ENCODE data around the gene ZNF487. TPM values are rescaled to one million over a fixed set of nuclear protein-coding genes. Genes with fewer than 3 reads are reported as not detected.
"Not testable (repeated sequence)": the region's sequence is repeated elsewhere in the genome, so short reads cannot be mapped to it uniquely, and the experiment has no call there.

ZNF487 gene
- polyA plus RNA-seq, 1 donor = 3.0 TPM

- DNase-seq = no peak
Observed at GRCh38 chr10:43440463-43441134, 3.7 kb downstream of the ZNF487 start.

DNA sequence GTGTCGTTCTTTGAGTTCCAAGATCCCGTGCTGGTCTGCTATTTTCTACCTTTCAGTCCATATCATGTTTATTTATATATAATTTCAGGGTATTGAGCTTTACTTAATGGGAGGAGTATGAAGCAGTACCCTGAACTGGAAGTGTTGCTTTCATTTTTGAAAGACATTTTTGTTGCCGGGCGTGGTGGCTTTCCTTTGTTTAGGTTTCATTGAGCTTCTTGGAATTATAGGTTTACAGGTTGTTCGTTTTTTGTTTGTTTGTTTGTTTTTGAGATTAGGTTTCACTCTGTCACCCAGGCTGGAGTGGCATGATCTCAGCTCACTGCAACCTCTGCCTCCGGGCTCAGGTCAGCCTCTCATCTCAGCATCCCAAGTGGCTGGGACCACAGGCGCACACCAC lies 7.4 kb downstream of the ZNF487 start:
- no peak for DNase-seq

- no peak for DNase-seq
Observed at GRCh38 chr10:43444897-43445466, 8.1 kb downstream of the ZNF487 start.

- not testable (repeated sequence) for DNase-seq
Observed at GRCh38 chr10:43446219-43447017, 9.5 kb downstream of the ZNF487 start.

DNA sequence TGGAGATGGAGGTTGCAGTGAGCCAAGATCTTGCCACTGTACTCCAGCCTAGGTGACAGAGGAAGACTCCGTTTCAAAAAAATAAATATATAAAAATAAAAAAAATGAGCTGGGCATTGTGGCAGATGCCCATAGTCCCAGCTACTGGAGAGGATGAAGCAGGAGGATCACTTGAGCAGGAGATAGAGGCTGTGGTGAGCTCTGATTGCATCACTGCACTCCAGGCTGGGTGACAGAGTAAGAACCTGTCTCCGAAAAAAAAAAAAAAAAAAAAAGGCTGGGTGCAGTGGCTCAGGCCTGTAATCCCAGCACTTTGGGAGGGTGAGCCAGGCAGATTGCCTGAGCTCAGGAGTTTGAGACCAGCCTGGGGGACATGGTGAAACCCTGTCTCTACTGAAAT lies 11.8 kb downstream of the ZNF487 start:
- no peak for DNase-seq

GRCh38 chr10:43452356-43452914 lies 15.5 kb downstream of the ZNF487 start:
- no peak for DNase-seq

GRCh38 chr10:43453266-43453831 lies 16.4 kb downstream of the ZNF487 start:
- no peak for DNase-seq

- DNase-seq = not testable (repeated sequence)
Observed at GRCh38 chr10:43454025-43454424, 17.1 kb downstream of the ZNF487 start.

GRCh38 chr10:43456561-43456960 lies 19.6 kb downstream of the ZNF487 start:
- DNase-seq = not testable (repeated sequence)

DNA sequence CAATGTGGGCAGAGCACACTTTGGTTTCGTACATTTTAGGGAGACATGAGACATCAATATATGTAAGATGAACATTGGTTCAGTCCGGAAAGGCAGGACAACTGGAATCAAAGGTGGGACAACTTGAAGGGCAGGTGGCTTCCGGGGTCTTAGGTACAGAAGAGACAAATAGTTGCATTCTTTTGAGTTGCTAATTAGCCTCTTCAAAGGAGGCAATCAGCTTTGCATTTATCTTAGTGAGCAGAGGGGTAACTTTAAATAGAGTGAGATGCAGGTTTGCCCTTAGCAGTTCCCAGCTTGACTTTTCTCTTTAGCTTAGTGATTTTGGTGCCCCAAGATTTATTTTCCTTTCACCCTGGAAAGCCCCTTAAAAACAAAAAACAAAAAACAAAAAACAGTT lies 21.3 kb downstream of the ZNF487 start:
- no peak for DNase-seq

DNA sequence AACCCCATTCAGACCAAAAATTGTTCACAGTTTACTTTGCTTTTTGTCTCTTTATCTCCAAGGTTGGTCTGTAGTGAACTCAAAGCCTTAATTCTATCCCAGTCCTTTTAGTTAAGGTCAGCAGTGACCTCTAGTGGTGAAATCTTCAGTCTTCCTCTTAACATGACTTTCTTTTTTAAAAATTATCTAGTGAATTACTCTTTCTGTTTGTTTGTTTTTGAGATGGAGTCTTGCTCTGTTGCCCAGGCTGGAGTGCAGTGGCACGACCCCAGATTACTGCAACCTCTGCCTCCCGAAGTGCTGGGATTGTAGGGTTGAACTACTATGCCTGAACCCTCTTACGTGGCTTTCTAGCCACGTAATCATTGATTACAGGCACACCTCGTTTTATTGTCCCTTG lies 25.0 kb downstream of the ZNF487 start:
- peak; percentile 75 for DNase-seq

DNA sequence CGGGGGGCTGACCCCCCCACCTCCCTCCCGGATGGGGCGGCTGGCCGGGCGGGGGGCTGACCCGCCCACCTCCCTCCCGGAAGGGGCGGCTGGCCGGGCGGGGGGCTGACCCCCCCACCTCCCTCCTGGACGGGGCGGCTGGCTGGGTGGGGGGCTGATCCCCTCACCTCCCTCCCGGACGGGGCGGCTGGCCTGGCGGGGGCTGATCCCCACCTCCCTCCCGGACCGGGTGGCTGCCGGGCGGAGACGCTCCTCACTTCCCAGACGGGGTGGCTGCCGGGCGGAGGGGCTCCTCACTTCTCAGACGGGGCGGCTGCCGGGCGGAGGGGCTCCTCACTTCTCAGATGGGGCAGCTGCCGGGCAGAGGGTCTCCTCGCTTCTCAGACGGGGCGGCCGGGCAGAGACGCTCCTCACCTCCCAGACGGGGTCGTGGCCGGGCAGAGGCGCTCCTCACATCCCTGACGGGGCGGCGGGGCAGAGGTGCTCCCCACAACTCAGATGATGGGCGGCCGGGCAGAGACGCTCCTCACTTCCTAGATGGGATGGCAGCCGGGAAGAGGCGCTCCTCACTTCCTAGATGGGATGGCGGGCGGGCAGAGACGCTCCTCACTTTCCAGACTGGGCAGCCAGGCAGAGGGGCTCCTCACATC lies 28.3 kb downstream of the ZNF487 start:
- DNase-seq = not testable (repeated sequence)

DNA sequence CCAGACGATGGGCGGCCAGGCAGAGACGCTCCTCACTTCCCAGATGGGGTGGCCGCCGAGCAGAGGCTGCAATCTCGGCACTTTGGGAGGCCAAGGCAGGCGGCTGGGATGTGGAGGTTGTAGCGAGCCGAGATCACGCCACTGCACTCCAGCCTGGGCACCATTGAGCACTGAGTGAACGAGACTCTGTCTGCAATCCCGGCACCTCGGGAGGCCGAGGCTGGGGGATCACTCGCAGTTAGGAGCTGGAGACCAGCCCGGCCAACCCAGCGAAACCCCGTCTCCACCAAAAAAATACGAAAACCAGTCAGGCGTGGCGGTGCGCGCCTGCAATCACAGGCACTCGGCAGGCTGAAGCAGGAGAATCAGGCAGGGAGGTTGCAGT lies 28.8 kb downstream of the ZNF487 start:
- not testable (repeated sequence) for DNase-seq

- no peak for DNase-seq
Observed at GRCh38 chr10:43471146-43471545, 34.2 kb downstream of the ZNF487 start.

DNA sequence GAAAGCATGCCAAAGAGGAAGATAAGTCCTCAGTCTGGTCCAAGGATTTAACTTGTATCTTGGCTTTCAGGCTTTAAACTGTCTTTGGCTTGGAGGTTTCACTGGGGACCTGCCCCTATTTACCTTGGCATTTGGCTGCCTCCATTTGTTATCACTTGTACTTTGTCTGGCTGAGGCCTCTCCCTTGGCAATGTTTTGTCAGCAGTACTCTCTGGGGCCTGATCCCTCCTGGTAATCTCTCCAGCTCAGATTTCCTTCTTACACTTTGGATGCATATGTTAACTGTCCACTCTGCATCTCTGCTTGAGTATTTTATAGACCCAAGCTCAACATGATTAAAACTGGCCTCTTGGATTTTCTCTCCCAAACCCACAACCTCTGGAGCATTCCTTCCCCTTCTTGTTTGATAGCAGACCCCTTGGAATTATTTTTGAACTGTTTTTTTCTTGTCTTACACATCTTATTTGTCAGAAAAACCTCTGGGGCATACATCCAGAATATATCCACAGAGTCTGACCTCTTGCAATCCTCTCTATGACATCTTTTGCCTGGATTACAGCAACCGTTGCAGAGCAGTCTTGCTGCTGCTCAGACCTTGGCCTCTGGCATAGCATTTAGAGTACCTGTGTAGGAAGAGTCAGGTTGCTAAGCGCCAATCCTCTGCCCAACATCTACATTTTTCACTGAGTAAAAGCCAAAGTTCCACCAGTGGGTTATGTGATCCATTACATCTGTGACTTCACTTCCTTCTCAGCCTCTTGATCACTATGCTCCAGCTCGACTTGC lies 35.2 kb downstream of the ZNF487 start:
- DNase-seq = no peak

DNA sequence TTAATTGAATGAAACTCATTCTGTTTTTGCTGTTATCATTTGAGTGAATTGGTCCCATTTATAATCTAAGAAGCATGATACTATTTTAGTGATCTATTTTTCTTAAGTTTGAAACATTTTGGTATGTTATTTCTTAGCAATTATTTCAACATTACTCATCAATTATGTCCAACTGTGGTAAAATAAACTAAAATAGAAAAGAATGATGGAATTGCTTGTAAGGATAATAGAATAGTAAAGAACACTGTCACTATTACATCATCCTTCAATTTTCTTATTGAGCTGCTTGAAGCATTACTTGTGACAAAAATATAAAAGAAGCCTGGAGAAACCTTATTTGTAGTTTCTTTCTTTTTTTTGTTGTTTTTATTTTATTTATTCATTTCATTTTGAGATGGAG lies 42.4 kb downstream of the ZNF487 start:
- DNase-seq = no peak

DNA sequence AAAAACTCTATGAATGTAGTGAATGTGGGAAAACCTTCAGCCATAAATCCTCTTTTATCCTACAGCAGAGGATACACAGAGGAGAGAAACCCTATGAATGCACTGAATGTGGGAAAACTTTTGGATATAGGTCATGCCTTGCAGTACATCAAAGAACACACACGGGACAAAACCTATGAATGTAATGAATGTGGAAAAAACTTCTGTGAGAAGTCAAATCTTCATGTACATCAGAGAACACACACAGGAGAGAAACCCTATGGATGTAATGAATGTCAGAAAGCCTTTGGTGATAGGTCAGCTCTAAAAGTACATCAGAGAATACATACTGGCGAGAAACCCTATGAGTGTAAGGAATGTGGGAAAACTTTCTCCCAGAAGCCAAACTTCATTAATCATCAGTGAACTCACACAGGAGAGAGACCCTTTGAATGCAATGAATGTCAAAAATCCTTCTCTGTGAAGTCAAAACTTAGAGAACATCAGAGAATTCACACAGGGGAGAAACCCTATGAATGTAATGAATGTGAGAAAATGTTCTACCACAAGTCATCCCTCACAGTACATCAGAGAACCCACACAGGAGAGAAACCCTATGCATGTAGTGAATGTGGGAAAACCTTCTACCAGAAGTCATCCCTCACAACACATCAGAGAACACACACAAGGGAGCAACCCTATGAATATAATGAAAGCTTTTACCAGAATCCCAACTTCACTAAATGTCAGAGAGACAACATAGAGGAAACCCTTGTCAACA lies 45.6 kb downstream of the ZNF487 start:
- DNase-seq = no peak

DNA sequence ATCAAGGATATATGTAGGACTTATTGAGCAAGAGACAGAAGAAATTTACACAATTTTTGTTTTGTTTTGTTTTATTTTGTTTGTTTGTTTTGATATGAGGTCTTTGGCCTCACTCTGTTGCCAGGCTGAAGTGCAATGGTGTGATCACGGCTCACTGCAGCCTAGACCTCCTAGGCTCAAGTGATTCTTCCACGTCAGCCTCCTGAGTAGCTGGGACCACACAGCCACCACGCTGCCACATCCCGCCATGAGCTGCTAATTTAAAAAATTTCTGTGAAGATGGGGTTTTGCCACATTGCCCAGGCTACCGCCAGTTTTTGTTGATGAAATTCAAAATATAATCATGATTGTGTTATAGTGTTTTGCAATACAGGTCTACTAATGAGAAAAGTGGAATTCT lies 54.9 kb downstream of the ZNF487 start:
- DNase-seq = no peak

GRCh38 chr10:43502931-43503330 lies 66.0 kb downstream of the ZNF487 start:
- no peak for DNase-seq

GRCh38 chr10:43524434-43525247 lies 87.7 kb downstream of the ZNF487 start:
- no peak for DNase-seq
